ENCODE data around the gene BCAR1. TPM values are rescaled to one million over a fixed set of nuclear protein-coding genes. Genes with fewer than 3 reads are reported as not detected.

Gene BCAR1
- total and polyA plus RNA-seq, 2 of the 13 experiments (the other 11 are each of a cell fraction or from before 2014, with no cell fraction given), result 48.1 to 51.7 TPM

- TF ChIP-seq PATZ1 (CRISPR knock-in tag; IDR thresholded peaks at IDR 0.05) (peak; percentile 96), TGIF2 (CRISPR knock-in tag; IDR thresholded peaks at IDR 0.05) (0 out of 2 replicates have a peak, but pooled peaks have one; percentile 39), YY1 (IDR thresholded peaks at IDR 0.05; ENCODE audit: insufficient read depth, insufficient replicate concordance, low read depth, low read length) (no peak), REPIN1 (CRISPR knock-in tag; IDR thresholded peaks at IDR 0.05; ENCODE audit: borderline replicate concordance, low read depth) (no peak; the same call in 1 of the 2 replicates), MAX (IDR thresholded peaks at IDR 0.05) (peak; percentile 52), SMYD3 (CRISPR knock-in tag; IDR thresholded peaks at IDR 0.05) (no peak), BHLHE40 (IDR thresholded peaks at IDR 0.05; ENCODE audit: low read length) (no peak), PAX8 (CRISPR knock-in tag; IDR thresholded peaks at IDR 0.05; ENCODE audit: borderline replicate concordance) (no peak), EHMT2 (IDR thresholded peaks at IDR 0.05; ENCODE audit: borderline replicate concordance, low read depth, low read length) (no peak), REST (IDR thresholded peaks at IDR 0.05; ENCODE audit: borderline replicate concordance in 1 of 2, low read depth in 1 of 2, low read length in 2 of 2) (0 out of 4 replicates have a peak, but pooled peaks of 1 of the 2 experiments have one; percentile 8), ZFP82 (CRISPR knock-in tag; IDR thresholded peaks at IDR 0.05; ENCODE audit: borderline replicate concordance) (no peak), ZNF446 (CRISPR knock-in tag; IDR thresholded peaks at IDR 0.05) (no peak), ZBTB39 (CRISPR knock-in tag; IDR thresholded peaks at IDR 0.05) (no peak), ATF5 (CRISPR knock-in tag; IDR thresholded peaks at IDR 0.05; ENCODE audit: low read depth) (no peak), ZBTB42 (CRISPR knock-in tag; IDR thresholded peaks at IDR 0.05) (no peak), TRIM24 (CRISPR knock-in tag; IDR thresholded peaks at IDR 0.05) (no peak; the same call in 1 of the 2 replicates), PRMT3 (CRISPR knock-in tag; IDR thresholded peaks at IDR 0.05; ENCODE audit: borderline replicate concordance, low read depth) (0 out of 2 replicates have a peak, but pooled peaks have one; percentile 52), ZNF343 (CRISPR knock-in tag; IDR thresholded peaks at IDR 0.05) (no peak), NFYB (CRISPR knock-in tag; IDR thresholded peaks at IDR 0.05) (no peak)
Observed at GRCh38 chr16:75238132-75238852, 13.1 kb downstream of the BCAR1 start (continued).

Measured in HepG2 (cell line).